MCF 10A (cell line): ENCODE measurements around the gene SIVA1. TPM values are rescaled to one million over a fixed set of nuclear protein-coding genes. Genes with fewer than 3 reads are reported as not detected.

Experiments used
- BruUV-seq: library from RNA; stranded (reverse); fragments of 400-500 nt; replicated peaks from 2 replicates; lab custom pipeline; 2021; lab: Mats Ljungman, UMichigan
- CTCF ChIA-PET: fragments of 300-600 bp; sonication (Branson Sonifier 250); formaldehyde crosslinking; extraction: SDS; loops from one replicate; lab custom pipeline; 2021; ENCODE audit warnings: antibody characterized with exemption, inconsistent platforms; lab: Yijun Ruan, JAX
- POLR2A ChIA-PET: fragments of 300-600, 350-650 bp; sonication (Branson Sonifier 250); formaldehyde crosslinking; extraction: SDS; loops from one replicate; lab custom pipeline; 2020; ENCODE audit warnings: antibody characterized with exemption, inconsistent platforms; lab: Yijun Ruan, JAX
- DNase-seq: peaks from one replicate; pipeline ENCODE4 v3.0.0-alpha.2; 2018; ENCODE audit not compliant: unreplicated experiment
- H3K27ac Mint-ChIP-seq: one replicate; pipeline ENCODE4 v1.8.0; 2022; ENCODE audit warnings: mild to moderate bottlenecking, low read depth, mixed read lengths; ENCODE audit not compliant: unreplicated experiment
- H3K27me3 Mint-ChIP-seq: one replicate; pipeline ENCODE4 v1.8.0; 2022; ENCODE audit warnings: mixed read lengths; ENCODE audit not compliant: insufficient read depth, unreplicated experiment
- H3K36me3 Mint-ChIP-seq: one replicate; pipeline ENCODE4 v1.8.0; 2022; ENCODE audit warnings: mild to moderate bottlenecking, moderate library complexity, mixed read lengths; ENCODE audit not compliant: insufficient read depth, unreplicated experiment
- H3K4me1 Mint-ChIP-seq: one replicate; pipeline ENCODE4 v1.8.0; 2022; ENCODE audit warnings: mixed read lengths; ENCODE audit not compliant: insufficient read depth, unreplicated experiment
- H3K4me3 Mint-ChIP-seq: one replicate; pipeline ENCODE4 v1.8.0; 2022; ENCODE audit warnings: mild to moderate bottlenecking, moderate library complexity, mixed read lengths; ENCODE audit not compliant: unreplicated experiment
- H3K9me3 Mint-ChIP-seq: one replicate; pipeline ENCODE4 v1.8.0; 2022; ENCODE audit warnings: mixed read lengths; ENCODE audit not compliant: unreplicated experiment
- intact Hi-C: fragments of 100-400 bp; cut with micrococcal nuclease; formaldehyde crosslinking; loops from 2 replicates; pipeline ENCODE4 v1.14.1; 2022
- total RNA-seq: library from RNA; stranded (reverse); gene quantifications from 2 replicates; pipeline ENCODE4 v1.2.3, GENCODE V29; 2022
- TF ChIP-seq, protein P1 (sequence below): fragments of 200-600 bp; IDR thresholded peaks from one replicate; pipeline ENCODE4 v1.8.0; 2022; ENCODE audit warnings: antibody characterized with exemption, mild to moderate bottlenecking; ENCODE audit not compliant: unreplicated experiment

The SIVA1 gene
- total RNA-seq, 1 experiment from 2014 or later: 63.3 TPM

DNA sequence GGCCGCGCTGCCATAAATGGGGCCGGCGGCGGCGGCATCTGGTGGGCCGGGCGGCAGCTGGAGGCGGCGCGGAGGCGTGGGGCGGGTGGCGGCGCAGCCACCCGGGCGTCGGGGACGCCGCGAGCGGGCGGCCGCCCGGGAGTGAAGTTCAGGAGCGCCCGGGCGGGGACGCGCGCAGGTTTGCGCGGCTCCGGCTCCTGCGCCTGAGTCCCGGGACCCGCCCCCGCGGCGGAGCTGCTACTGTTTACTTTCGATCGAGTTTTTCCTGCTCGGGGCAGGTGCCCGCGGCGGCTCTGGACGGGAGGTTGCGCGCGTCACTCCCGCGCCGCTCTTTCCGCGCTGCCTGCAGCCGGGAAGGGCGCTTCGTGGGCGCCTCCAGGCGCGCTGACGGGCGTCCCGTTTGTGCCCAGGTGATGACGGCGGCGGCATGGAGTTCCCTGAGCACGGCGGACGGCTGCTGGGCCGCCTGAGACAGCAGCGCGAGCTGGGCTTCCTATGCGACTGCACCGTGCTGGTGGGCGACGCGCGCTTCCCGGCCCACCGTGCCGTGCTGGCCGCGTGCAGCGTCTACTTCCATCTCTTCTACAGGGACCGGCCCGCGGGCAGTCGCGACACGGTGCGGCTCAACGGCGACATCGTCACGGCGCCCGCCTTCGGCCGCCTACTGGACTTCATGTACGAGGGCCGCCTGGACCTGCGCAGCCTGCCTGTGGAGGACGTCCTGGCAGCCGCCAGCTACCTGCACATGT, 48.0 kb downstream of the SIVA1 start, which contains the start of gene ZBTB42:
ZBTB42 (plus strand) TSS at position 331 of the 749 bp plus-strand sequence; CDS start at position 428, 97 bp downstream.
- Mint-ChIP-seq H3K36me3 (no peaks in the 10 kb centered on the region), H3K4me1 (no peaks in the 10 kb centered on the region), H3K27me3 (no peaks in the 10 kb centered on the region), H3K27ac (peak within 1 kb of the TSS; percentile 35), H3K9me3 (no peaks in the 10 kb centered on the region), H3K4me3 (peak within 1 kb of the TSS; percentile 76)
- TF ChIP-seq, protein P1, sequence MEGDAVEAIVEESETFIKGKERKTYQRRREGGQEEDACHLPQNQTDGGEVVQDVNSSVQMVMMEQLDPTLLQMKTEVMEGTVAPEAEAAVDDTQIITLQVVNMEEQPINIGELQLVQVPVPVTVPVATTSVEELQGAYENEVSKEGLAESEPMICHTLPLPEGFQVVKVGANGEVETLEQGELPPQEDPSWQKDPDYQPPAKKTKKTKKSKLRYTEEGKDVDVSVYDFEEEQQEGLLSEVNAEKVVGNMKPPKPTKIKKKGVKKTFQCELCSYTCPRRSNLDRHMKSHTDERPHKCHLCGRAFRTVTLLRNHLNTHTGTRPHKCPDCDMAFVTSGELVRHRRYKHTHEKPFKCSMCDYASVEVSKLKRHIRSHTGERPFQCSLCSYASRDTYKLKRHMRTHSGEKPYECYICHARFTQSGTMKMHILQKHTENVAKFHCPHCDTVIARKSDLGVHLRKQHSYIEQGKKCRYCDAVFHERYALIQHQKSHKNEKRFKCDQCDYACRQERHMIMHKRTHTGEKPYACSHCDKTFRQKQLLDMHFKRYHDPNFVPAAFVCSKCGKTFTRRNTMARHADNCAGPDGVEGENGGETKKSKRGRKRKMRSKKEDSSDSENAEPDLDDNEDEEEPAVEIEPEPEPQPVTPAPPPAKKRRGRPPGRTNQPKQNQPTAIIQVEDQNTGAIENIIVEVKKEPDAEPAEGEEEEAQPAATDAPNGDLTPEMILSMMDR: no peak
- no TSS peak for BruUV-seq
- intact Hi-C loops: no loop called here
- peak; percentile 45 for DNase-seq
- ChIA-PET POLR2A (interaction anchor here (0.7 to 1.6 kb wide), 11 partner anchors 9 to 500 kb away, joined by 3 to 7 read pairs (median 4); partner anchors contain the start of genes BRF1, CEP170B and SIVA1), CTCF (interaction anchor here (0.5 to 1.0 kb wide), 3 partner anchors 30 to 647 kb away, joined by 3 read pairs; no protein-coding TSS in a partner anchor)

- Mint-ChIP-seq H3K4me1 (no peaks in the 10 kb centered on the region), H3K4me3 (peak overlapping the region; percentile 76), H3K27me3 (no peaks in the 10 kb centered on the region), H3K27ac (peak overlapping the region; percentile 35), H3K9me3 (peaks cover 6% of the 10 kb centered on the region), H3K36me3 (no peaks in the 10 kb centered on the region)
- no peak for DNase-seq
- BruUV-seq: no TSS peak
- TF ChIP-seq, protein P1: no peak
- intact Hi-C loops: no loop called here
- ChIA-PET POLR2A (interaction anchor here (0.7 to 1.6 kb wide), 7 partner anchors 9 to 170 kb away, joined by 3 to 7 read pairs (median 4); partner anchors contain the start of gene CEP170B), CTCF (interaction anchor here (0.7 to 1.0 kb wide), 2 partner anchors 30 to 114 kb away, joined by 3 read pairs; no protein-coding TSS in a partner anchor)
Observed at GRCh38 chr14:104801520-104802393, 48.8 kb downstream of the SIVA1 start.

- DNase-seq: no peak
- BruUV-seq: no TSS peak
- ChIA-PET CTCF (interaction anchor here (0.7 kb wide), 1 partner anchor 288 kb away, joined by 6 read pairs; no protein-coding TSS in a partner anchor), POLR2A (no interaction called here)
- Mint-ChIP-seq H3K27ac (no peak overlapping the region), H3K4me3 (peak overlapping the region; percentile 47), H3K9me3 (peaks cover 8% of the 10 kb centered on the region), H3K27me3 (no peaks in the 10 kb centered on the region), H3K36me3 (no peaks in the 10 kb centered on the region), H3K4me1 (no peaks in the 10 kb centered on the region)
- TF ChIP-seq, protein P1: no peak
- intact Hi-C loops: no loop called here
Observed at GRCh38 chr14:104802394-104803184, 49.6 kb downstream of the SIVA1 start.
